Loucy (cell line): Measurements from ENCODE around the gene POP5.
"Not testable (repeated sequence)": the region's sequence is repeated elsewhere in the genome, so short reads cannot be mapped to it uniquely, and the experiment has no call there.

Experiments
- CTCF ChIP-seq: fragments of 200-600 bp; sonication (generic); conservative IDR thresholded peaks from 2 replicates; pipeline ENCODE4 v1.5.1; 2014; ENCODE audit warnings: mild to moderate bottlenecking, antibody characterized with exemption, low read length
- EZH2phosphoT487 ChIP-seq: fragments of 200-600 bp; IDR thresholded peaks from 2 replicates; pipeline ENCODE4 v1.6.1; 2018; ENCODE audit warnings: antibody characterized with exemption, mild to moderate bottlenecking, moderate library complexity, borderline replicate concordance

DNA sequence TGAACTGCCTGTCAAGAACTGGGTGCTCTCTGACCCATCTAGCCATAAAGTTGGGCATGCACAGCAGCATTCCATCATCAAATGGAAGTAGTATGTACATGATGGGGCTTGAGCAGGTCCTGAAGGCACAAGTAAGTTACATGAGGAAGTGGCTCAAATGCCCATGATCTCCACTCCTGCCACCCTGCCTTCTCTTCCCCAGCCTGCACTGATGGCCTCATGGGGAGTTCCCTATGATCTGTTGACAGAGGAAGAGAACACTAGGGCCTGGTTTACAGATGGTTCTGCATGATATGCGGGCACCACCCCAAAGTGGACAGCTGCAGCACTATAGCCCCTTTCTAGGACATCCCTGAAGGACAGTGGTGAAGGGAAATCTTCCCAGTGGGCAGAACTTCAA, 30.3 kb upstream of the POP5 start:
- not testable (repeated sequence) for TF ChIP-seq CTCF, EZH2phosphoT487
